NCI-H1417 (cell line): Measurements from ENCODE around the gene C11orf52.
"Not testable (repeated sequence)": the region's sequence is repeated elsewhere in the genome, so short reads cannot be mapped to it uniquely, and the experiment has no call there.

ENCODE experiments used
- DNase-seq, 3 experiments: peaks; one replicate each; lab custom pipeline; 2025; lab: John Stamatoyannopoulos, UW

C11orf52 gene

GRCh38 chr11:111918390-111919256, at the start of gene C11orf52:
TSS of gene C11orf52 (plus strand) at chr11:111918913. CDS start at chr11:111918973, 60 bp downstream.
- DNase-seq: peak; percentile 88 to 96 (median 95)

DNA sequence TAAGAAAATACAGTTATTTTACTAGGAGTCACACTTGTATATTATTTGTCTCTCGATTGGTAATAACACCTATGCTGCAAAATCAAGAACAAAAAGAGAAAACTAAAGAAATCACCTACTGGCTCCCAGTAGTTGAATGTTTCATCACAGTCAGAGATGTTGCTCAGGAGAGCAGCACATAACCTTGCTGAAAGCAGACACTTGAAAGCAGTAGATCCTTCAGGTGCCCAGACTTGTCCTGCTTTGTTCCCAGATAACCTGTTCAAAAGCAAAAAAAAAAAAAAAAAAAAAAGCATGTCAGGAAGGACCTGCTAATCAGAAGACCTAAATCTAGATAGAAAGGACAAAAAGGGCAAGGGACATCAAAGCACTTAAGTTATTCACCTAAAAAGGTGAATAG, 48.6 kb upstream of the C11orf52 start:
- DNase-seq: no peak

DNA sequence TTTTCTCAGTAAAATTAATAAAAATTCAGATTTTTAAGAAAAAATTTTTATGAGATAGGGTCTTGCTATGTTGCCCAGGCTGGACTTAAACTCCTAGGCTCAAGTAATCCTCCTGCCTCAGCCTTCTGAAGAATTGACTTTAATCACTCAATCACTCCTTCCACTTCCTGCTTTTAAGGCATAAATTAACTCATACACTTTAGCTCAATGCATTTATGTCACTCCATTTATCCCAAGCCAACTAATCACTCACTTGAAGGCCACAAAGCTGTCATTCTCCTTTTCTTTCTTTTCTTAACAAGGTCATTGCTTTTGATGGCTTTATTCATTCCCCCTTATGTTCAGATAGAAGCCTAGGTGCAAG, 48.2 kb upstream of the C11orf52 start:
- no peak for DNase-seq

DNA sequence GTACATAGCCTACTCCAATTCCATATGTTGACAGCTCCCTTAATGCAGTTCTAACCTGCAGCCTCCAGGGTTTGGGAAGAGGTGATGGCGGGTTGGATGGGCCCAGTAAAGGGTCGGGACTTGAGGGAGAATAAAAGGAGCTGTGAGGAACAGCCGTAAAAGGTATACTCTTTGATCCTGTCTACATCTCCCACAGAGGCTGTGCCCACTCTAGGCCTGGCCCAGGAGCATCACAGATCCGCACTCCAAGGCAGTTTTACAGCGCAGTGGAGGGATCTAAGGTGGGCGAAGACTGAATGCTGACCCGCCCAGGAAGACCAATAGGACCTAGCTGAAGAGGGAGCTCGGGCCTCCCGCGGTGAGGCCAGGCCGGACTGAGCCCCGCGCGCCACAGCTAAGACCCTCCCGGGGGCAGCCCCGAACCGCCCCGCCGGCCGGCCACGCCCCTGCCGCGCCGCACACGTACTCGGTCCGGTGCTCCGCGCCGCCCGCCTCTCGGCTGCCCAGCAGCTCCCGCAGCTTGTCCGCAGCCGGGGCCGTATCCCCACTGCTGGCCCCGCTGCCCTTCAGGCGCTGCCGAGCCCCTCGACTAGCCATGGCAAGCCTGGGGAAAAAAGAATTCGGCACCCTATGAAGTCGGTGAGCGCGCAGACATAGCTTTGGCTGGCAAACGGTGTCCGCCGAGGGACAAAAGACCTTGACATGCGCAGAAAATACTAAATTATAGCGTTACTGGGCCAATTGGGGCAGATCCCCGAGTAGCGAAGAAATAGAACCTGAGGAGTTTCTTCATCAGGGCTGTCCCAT, 47.6 kb upstream of the C11orf52 start, which contains the start of gene ALG9:
TSS of gene ALG9 (minus strand) at position 696 of the 807 bp plus-strand sequence. CDS start at position 597, 99 bp downstream.
- DNase-seq: peak; percentile 71 to 96 (median 92)

DNA sequence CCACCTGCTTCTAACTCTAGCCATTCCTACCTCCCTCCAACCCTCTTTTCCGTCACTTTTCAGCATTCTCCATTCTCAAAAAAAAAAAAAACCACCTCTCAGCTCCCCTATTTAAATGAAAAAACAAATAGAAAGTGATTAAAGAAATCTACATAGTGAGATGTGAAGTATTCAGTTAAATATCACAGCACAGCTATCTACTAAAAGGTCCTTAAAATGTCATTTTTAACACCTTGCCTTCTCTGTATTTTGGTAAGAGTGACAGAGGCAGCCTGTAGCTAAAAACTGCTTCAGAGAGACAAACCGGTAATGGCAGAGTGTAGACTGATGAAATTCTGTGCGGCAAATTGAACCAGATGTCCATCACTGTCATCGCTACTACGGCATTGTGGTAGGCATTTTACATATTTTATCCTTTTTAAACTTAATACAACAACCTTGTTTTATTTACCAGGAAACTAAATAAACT, 47.0 kb upstream of the C11orf52 start:
- DNase-seq: peak in 1 of 3 experiments; percentile 39

GRCh38 chr11:111878385-111878848, 40.3 kb upstream of the C11orf52 start:
- DNase-seq: peak in 1 of 3 experiments; percentile 54

GRCh38 chr11:111878849-111879636, 39.7 kb upstream of the C11orf52 start, which contains the start of the genes CFAP68 and FDXACB1:
TSS of gene CFAP68 (plus strand) at chr11:111879541. CDS start at chr11:111879561, 20 bp downstream.
TSS of gene FDXACB1 (minus strand) at chr11:111879165. CDS start at chr11:111879132, 33 bp downstream.
- peak; percentile 98 to 100 (median 99) for DNase-seq

GRCh38 chr11:111879637-111879960, 39.1 kb upstream of the C11orf52 start:
- DNase-seq: no peak

- DNase-seq: no peak
Observed at GRCh38 chr11:111882202-111882601, 36.5 kb upstream of the C11orf52 start.

DNA sequence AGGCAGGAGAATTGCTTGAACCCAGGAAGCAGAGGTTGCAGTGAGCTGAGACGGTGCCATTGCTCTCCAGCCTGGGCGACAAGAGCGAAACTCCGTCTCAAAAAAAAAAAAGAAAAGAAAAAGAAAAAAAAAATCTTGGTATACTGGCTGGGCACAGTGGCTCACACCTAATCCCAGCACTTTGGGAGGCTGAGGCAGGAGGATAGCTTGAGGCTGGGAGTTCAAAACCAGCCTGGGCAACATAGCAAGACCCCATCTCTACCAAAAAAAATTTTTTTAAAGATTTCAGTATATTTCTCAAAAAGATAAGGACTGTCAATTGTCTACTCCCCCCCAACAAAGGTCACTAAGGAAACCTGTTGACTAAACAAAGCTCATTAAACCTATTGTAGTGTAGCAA, 33.7 kb upstream of the C11orf52 start:
- not testable (repeated sequence) for DNase-seq

- no peak for DNase-seq
Observed at GRCh38 chr11:111886032-111886431, 32.7 kb upstream of the C11orf52 start.

DNA sequence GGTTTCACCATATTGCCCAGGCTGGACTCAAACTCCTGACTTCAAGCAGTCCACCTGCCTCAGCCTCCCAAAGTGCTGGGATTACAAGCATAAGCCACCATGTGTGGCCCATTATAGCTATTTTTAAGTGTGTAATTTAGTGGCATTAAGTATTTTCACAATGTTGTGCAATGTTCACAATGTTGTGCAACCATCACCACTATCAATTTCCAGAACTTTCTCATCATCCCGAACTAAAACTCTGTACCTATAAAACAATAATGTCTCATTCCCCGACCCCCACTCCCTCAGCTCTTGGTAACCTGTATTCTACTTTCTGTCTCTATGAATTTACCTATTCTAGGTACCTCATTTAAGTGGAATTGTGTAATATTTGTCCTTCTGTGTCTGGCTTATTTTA, 31.9 kb upstream of the C11orf52 start:
- no peak for DNase-seq

GRCh38 chr11:111905411-111905810, 13.3 kb upstream of the C11orf52 start:
- DNase-seq: no peak

DNA sequence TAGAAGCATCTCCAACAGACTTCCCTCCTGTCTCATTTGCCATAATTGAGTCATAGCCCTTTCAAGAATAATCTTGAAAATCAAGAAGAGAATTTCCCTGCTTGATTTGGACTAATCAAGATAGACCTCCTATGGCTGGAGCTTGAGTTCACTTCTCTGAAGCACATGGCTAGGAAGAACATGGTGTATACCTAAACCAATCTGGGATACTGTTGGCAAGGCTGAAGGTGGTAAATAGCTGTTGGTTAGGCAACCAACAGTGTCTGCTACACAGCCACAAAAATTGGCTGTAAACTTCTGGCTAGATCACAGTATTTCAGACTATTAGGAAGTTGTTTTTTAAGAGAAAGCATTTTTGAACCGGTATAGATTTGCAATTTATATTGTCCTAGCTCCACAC, 12.0 kb upstream of the C11orf52 start:
- DNase-seq: no peak

DNA sequence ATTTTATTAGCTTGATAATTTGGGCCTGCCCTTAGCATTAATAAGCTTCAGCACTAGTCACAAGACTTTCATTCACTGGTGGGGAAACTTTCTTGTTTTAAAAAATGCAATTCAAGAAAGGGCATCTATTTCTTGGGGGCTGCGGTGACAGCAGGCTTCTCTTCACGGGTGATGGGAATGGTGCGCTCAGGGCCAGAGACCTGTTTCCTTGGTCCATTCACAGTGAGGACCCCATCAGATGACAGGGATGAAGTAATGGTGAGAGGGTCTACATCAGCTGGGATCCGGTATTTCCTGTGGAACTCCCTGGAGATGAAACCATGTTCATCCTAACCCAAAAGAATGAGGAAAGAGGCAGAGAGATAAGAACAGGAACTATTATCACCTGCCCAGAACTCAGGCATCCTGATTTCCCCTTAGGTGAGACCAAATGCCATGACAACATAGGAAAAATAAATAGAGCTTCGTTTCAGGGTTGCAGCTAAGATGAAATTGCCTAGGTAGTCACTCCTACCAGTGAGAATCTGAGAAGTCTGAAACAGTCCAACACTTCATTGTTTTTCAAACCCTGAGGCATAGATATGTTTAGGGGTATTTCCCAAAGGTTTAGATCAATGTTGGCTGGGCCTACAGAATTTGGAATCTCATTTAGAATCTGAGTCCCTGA, 9.9 kb upstream of the C11orf52 start:
- DNase-seq: no peak

DNA sequence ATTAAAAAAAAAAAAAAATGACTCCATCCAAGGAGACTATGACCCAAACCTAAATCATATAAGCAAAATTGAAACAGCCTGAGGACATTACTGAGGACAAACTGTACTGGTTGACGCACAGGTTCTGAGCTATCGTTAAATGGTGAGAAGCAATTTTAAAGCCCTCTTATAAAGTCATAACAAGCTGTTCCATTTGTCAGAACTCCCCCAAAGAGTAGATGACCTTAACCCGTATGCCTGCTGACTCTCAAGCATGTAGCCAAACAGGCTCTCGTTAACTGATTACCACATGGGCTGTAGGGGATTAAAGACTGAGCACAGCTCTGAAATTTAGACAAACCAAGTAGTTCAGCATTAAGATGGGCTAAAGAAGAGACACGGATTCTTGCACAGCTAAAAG, 9.3 kb upstream of the C11orf52 start:
- no peak for DNase-seq

GRCh38 chr11:111910676-111911562, 7.8 kb upstream of the C11orf52 start:
- no peak for DNase-seq

DNA sequence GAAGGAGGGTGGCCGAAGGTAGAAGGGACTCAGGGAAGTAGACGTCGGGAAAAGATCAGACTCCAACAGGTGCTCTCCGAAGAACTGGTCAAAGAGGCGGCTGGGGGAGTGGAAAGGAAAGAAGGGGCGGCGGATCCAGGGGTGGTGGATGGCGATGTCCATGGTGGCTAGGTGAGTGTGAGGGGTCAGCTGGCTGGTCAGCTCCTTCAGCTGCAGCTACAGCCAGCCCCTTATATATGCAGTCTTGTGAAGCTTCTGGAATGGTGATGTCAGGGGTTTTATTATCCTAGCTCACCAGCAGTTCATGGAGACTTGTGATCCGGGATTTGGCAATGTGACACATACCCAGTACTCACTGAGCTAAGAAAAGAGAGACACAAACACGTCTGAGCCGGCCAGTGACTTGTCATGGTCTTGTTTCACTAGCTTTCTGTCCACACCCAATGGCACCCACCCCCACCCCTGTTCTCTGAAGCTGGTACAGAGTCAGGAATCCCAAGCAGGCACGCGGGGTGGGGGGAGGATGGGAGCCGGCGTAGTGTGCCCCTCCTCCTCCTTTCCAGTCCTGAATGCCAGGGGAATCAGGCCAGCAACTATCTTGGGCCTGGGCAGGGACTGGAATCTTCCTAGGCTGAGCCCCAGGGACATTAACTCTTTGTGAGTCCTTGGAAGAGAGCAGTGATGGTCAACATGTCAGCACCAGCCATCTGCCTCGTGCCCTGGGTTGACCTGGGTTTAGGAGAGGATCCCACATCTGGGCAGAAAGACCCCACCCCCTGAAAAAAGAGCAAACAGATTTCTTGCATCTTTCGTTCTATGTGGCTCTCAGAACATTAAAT, 6.9 kb upstream of the C11orf52 start, which contains the start of gene CRYAB:
TSS of gene CRYAB (minus strand) at position 208 of the 839 bp plus-strand sequence. CDS start at position 162, 46 bp downstream.
- no peak for DNase-seq

DNA sequence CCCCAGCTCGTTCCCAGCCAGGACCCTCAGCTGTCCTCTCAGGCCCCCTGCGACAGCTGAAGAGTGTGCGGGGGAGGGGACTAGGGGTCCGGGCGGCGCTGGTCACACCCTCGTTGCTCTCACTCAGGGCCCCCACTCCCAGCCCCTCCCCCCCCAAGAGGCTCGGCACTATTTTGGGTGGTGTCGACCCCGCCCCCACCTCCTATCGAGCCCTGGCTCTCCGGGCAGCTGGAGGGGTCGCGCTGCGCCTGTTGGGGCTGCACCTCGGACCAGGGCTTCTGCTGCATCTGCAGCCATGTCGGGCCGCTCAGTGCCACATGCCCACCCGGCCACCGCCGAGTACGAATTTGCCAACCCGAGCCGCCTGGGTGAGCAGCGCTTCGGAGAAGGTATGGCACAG, 6.2 kb upstream of the C11orf52 start, which contains the start of gene HSPB2:
TSS of gene HSPB2 (plus strand) at position 200 of the 400 bp plus-strand sequence. CDS start at position 296, 96 bp downstream.
- DNase-seq: no peak
